PFSK-1 (cell line): Measurements from ENCODE around the gene APOBEC3C.

Experiments used
- POLR2AphosphoS5 ChIP-seq: IDR thresholded peaks from 2 replicates; pipeline ENCODE4 v1.6.1; 2012; ENCODE audit warnings: low read depth, mild to moderate bottlenecking, control low read depth, low read length, moderate library complexity
- TAF1 ChIP-seq: IDR thresholded peaks from 2 replicates; pipeline ENCODE4 v1.6.1; 2012; ENCODE audit warnings: low read length, control low read depth, borderline replicate concordance; ENCODE audit not compliant: insufficient read depth

DNA sequence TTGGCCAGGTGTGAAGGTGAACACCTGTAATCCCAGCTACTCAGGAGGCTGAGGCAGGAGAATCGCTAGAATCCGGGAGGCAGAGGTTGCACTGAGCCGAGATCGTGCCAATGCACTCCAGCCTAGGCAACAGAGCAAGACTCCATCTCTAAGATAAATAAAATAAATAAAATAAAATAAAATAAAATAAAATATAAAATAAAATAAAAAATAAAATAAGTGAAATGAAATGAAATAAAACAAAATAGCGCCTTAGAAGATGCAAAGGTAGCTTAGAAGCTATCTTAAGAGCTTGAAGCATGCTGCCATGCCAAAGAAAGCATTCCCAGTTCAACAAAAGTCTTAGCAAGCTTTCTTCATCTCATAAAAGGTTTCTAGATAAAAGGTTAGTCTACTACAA is 6.9 kb upstream of the APOBEC3C start:
- TF ChIP-seq TAF1 (no peak), POLR2AphosphoS5 (no peak)
